Skeletal muscle satellite cell (primary cell): ENCODE results near the gene NAP1L5.

Source experiments
- H3K27me3 ChIP-seq: 2 replicates; pipeline ENCODE4 v1.7.0; 2013; ENCODE audit warnings: low read length; ENCODE audit not compliant: control insufficient read depth, insufficient read depth
- H3K36me3 ChIP-seq: 2 replicates; pipeline ENCODE4 v1.7.0; 2013; ENCODE audit warnings: mild to moderate bottlenecking, control low read depth, low read length; ENCODE audit not compliant: insufficient read depth
- H3K4me1 ChIP-seq: 2 replicates; pipeline ENCODE4 v1.7.0; 2013; ENCODE audit warnings: low read length; ENCODE audit not compliant: control insufficient read depth, insufficient read depth
- H3K4me2 ChIP-seq: 2 replicates; pipeline ENCODE4 v1.7.0; 2013; ENCODE audit warnings: mild to moderate bottlenecking, low read length
- H3K4me3 ChIP-seq: 2 replicates; pipeline ENCODE4 v1.7.0; 2013; ENCODE audit warnings: low read length
- H3K9ac ChIP-seq: 2 replicates; pipeline ENCODE4 v1.7.0; 2013; ENCODE audit warnings: mild to moderate bottlenecking, low read depth, low read length, moderate library complexity
- H3K9me3 ChIP-seq: replicated peaks from 2 replicates; pipeline ENCODE4 v1.7.0; 2013; ENCODE audit warnings: mild to moderate bottlenecking, control low read depth, low read length

The NAP1L5 gene

GRCh38 chr4:88722276-88722780 is 24.7 kb upstream of the NAP1L5 start:
- Histone ChIP-seq H3K9ac (no peak overlapping the region), H3K4me2 (no peak overlapping the region), H3K4me1 (peaks cover 6% of the 10 kb centered on the region), H3K36me3 (peaks cover 58% of the 10 kb centered on the region), H3K4me3 (no peak overlapping the region), H3K9me3 (no peaks in the 10 kb centered on the region), H3K27me3 (no peaks in the 10 kb centered on the region)

GRCh38 chr4:88720451-88721428 is 23.1 kb upstream of the NAP1L5 start:
- H3K9me3 ChIP-seq, result no peaks in the 10 kb centered on the region
- no peak overlapping the region for H3K4me2 ChIP-seq
- no peak overlapping the region for H3K4me3 ChIP-seq
- peaks cover 61% of the 10 kb centered on the region for H3K36me3 ChIP-seq
- peaks cover 3% of the 10 kb centered on the region for H3K4me1 ChIP-seq
- H3K27me3 ChIP-seq, result no peaks in the 10 kb centered on the region
- H3K9ac ChIP-seq, result no peak overlapping the region

GRCh38 chr4:88719381-88719780 is 21.8 kb upstream of the NAP1L5 start:
- Histone ChIP-seq H3K9me3 (no peaks in the 10 kb centered on the region), H3K9ac (no peak overlapping the region), H3K27me3 (no peaks in the 10 kb centered on the region), H3K4me1 (no peaks in the 10 kb centered on the region), H3K36me3 (peaks cover 61% of the 10 kb centered on the region), H3K4me2 (no peak overlapping the region), H3K4me3 (no peak overlapping the region)

GRCh38 chr4:88718098-88718497 is 20.5 kb upstream of the NAP1L5 start:
- H3K9ac ChIP-seq, result no peak overlapping the region
- H3K9me3 ChIP-seq, result no peaks in the 10 kb centered on the region
- peaks cover 49% of the 10 kb centered on the region for H3K36me3 ChIP-seq
- no peaks in the 10 kb centered on the region for H3K27me3 ChIP-seq
- H3K4me1 ChIP-seq, result no peaks in the 10 kb centered on the region
- H3K4me3 ChIP-seq, result no peak overlapping the region
- no peak overlapping the region for H3K4me2 ChIP-seq

- no peaks in the 10 kb centered on the region for H3K9me3 ChIP-seq
- H3K4me1 ChIP-seq, result no peaks in the 10 kb centered on the region
- H3K4me3 ChIP-seq, result no peak overlapping the region
- H3K27me3 ChIP-seq, result no peaks in the 10 kb centered on the region
- H3K9ac ChIP-seq, result no peak overlapping the region
- peaks cover 32% of the 10 kb centered on the region for H3K36me3 ChIP-seq
- H3K4me2 ChIP-seq, result no peak overlapping the region
Observed at GRCh38 chr4:88713782-88714181, 16.2 kb upstream of the NAP1L5 start.

- Histone ChIP-seq H3K9ac (no peak overlapping the region), H3K27me3 (no peaks in the 10 kb centered on the region), H3K4me2 (no peak overlapping the region), H3K9me3 (no peaks in the 10 kb centered on the region), H3K4me1 (peaks cover 9% of the 10 kb centered on the region), H3K4me3 (no peak overlapping the region), H3K36me3 (peaks cover 17% of the 10 kb centered on the region)
Observed at GRCh38 chr4:88709989-88710388, 12.4 kb upstream of the NAP1L5 start.

GRCh38 chr4:88706574-88706973 is 8.9 kb upstream of the NAP1L5 start:
- Histone ChIP-seq H3K9me3 (no peaks in the 10 kb centered on the region), H3K9ac (peak overlapping the region; percentile 57), H3K36me3 (peaks cover 12% of the 10 kb centered on the region), H3K4me1 (peaks cover 9% of the 10 kb centered on the region), H3K4me3 (no peak overlapping the region), H3K4me2 (peak overlapping the region; percentile 29), H3K27me3 (no peaks in the 10 kb centered on the region)

GRCh38 chr4:88705805-88706492 is 8.3 kb upstream of the NAP1L5 start:
- Histone ChIP-seq H3K36me3 (peaks cover 7% of the 10 kb centered on the region), H3K9me3 (no peaks in the 10 kb centered on the region), H3K4me2 (no peak overlapping the region), H3K4me1 (peaks cover 9% of the 10 kb centered on the region), H3K4me3 (no peak overlapping the region), H3K9ac (no peak overlapping the region), H3K27me3 (no peaks in the 10 kb centered on the region)

GRCh38 chr4:88705223-88705622 is 7.6 kb upstream of the NAP1L5 start:
- no peaks in the 10 kb centered on the region for H3K9me3 ChIP-seq
- no peak overlapping the region for H3K4me2 ChIP-seq
- H3K36me3 ChIP-seq, result peaks cover 7% of the 10 kb centered on the region
- H3K4me1 ChIP-seq, result peaks cover 9% of the 10 kb centered on the region
- no peaks in the 10 kb centered on the region for H3K27me3 ChIP-seq
- H3K4me3 ChIP-seq, result no peak overlapping the region
- no peak overlapping the region for H3K9ac ChIP-seq

- no peaks in the 10 kb centered on the region for H3K9me3 ChIP-seq
- H3K36me3 ChIP-seq, result peaks cover 4% of the 10 kb centered on the region
- H3K4me3 ChIP-seq, result no peak overlapping the region
- no peak overlapping the region for H3K9ac ChIP-seq
- H3K4me2 ChIP-seq, result no peak overlapping the region
- H3K4me1 ChIP-seq, result peaks cover 12% of the 10 kb centered on the region
- H3K27me3 ChIP-seq, result no peaks in the 10 kb centered on the region
Observed at GRCh38 chr4:88702782-88703181, 5.2 kb upstream of the NAP1L5 start.

GRCh38 chr4:88698519-88698918 is 890 bp upstream of the NAP1L5 start:
- peaks cover 17% of the 10 kb centered on the region for H3K4me1 ChIP-seq
- no peaks in the 10 kb centered on the region for H3K36me3 ChIP-seq
- no peaks in the 10 kb centered on the region for H3K27me3 ChIP-seq
- H3K4me2 ChIP-seq, result no peak overlapping the region
- no peak overlapping the region for H3K4me3 ChIP-seq
- H3K9me3 ChIP-seq, result no peaks in the 10 kb centered on the region
- H3K9ac ChIP-seq, result no peak overlapping the region
